HepG2 (cell line): ENCODE results near the gene USP7. TPM values are rescaled to one million over a fixed set of nuclear protein-coding genes. Genes with fewer than 3 reads are reported as not detected.

ENCODE experiments used
- AGO2 ChIP-seq: fragments of 200-400 bp; formaldehyde crosslinking; optimal IDR thresholded peaks from 2 replicates; pipeline ENCODE3; 2017; ENCODE audit warnings: mild to moderate bottlenecking, low read depth, low read length, moderate library complexity
- AKAP8 ChIP-seq: sonication (generic); formaldehyde crosslinking; IDR thresholded peaks from 2 replicates; pipeline ENCODE4 v1.5.1; 2020; ENCODE audit warnings: mild to moderate bottlenecking, missing genetic modification reagents
- CTCF ChIP-seq: sonication (generic); formaldehyde crosslinking; IDR thresholded peaks from 2 replicates; pipeline ENCODE4 v1.5.0; 2020; ENCODE audit warnings: mild to moderate bottlenecking, missing genetic modification reagents, moderate library complexity
- E2F5 ChIP-seq: sonication (generic); formaldehyde crosslinking; conservative IDR thresholded peaks from 2 replicates; pipeline ENCODE4 v1.4.0; 2020; ENCODE audit warnings: missing genetic modification reagents
- ETV6 ChIP-seq: sonication (generic); formaldehyde crosslinking; conservative IDR thresholded peaks from 2 replicates; pipeline ENCODE4 v1.4.0; 2020; ENCODE audit warnings: missing genetic modification reagents
- EZH2 ChIP-seq: conservative IDR thresholded peaks from 2 replicates; pipeline ENCODE4 v1.6.1; 2012; ENCODE audit warnings: mild to moderate bottlenecking, low read depth, low read length, moderate library complexity
- FOXJ3 ChIP-seq: sonication (generic); formaldehyde crosslinking; IDR thresholded peaks from 2 replicates; pipeline ENCODE4 v1.4.0; 2020; ENCODE audit warnings: missing genetic modification reagents, mild to moderate bottlenecking, borderline replicate concordance
- FOXO1 ChIP-seq: sonication (generic); formaldehyde crosslinking; IDR thresholded peaks from 2 replicates; pipeline ENCODE4 v1.4.0; 2020; ENCODE audit warnings: missing genetic modification reagents
- HMGXB4 ChIP-seq, 2 experiments: sonication (generic) in 1 of 2; formaldehyde crosslinking in 1 of 2; IDR thresholded peaks; 2 replicates each; pipeline versions ENCODE4 v1.4.0 to v1.6.1; 2018 to 2020; ENCODE audit warnings: missing genetic modification reagents in 2 of 2, borderline replicate concordance in 1 of 2, low read depth in 1 of 2, mild to moderate bottlenecking in 1 of 2, missing biosample characterization in 1 of 2
- SMAD9 ChIP-seq: sonication (generic); formaldehyde crosslinking; IDR thresholded peaks from 2 replicates; pipeline ENCODE4 v1.5.1; 2020; ENCODE audit warnings: mild to moderate bottlenecking, missing genetic modification reagents
- THAP9 ChIP-seq: sonication (generic); formaldehyde crosslinking; IDR thresholded peaks from 2 replicates; pipeline ENCODE4; 2020; ENCODE audit warnings: missing genetic modification reagents, mild to moderate bottlenecking, borderline replicate concordance
- UBTF ChIP-seq: sonication (generic); formaldehyde crosslinking; IDR thresholded peaks from 2 replicates; pipeline ENCODE4 v1.4.0; 2020; ENCODE audit warnings: mild to moderate bottlenecking, missing genetic modification reagents
- ZNF337 ChIP-seq: sonication (generic); formaldehyde crosslinking; IDR thresholded peaks from 2 replicates; pipeline ENCODE4 v1.5.1; 2020; ENCODE audit warnings: missing genetic modification reagents, low read depth, mild to moderate bottlenecking, borderline replicate concordance
- ZNF350 ChIP-seq: sonication (generic); formaldehyde crosslinking; IDR thresholded peaks from 2 replicates; pipeline ENCODE4 v1.4.0; 2020; ENCODE audit warnings: mild to moderate bottlenecking, low read depth, missing genetic modification reagents, borderline replicate concordance
- ZNF580 ChIP-seq: IDR thresholded peaks from 2 replicates; pipeline ENCODE4 v1.6.1; 2016; ENCODE audit warnings: low read depth, borderline replicate concordance
- ZNF678 ChIP-seq: sonication (generic); formaldehyde crosslinking; IDR thresholded peaks from 2 replicates; pipeline ENCODE4 v1.4.0; 2020; ENCODE audit warnings: mild to moderate bottlenecking, missing genetic modification reagents
- polyA plus RNA-seq, 8 experiments: library from polyadenylated mRNA; depleted of rRNA in 3 of 8; stranded (reverse) in 7 of 8; unstranded in 1 of 8; fragments of >200 nt; fragmentation: Illumina TruSeq in 4 of 8; extraction: Trizol in 4 of 8; gene quantifications; 2 replicates each; pipeline versions ENCODE4 v1.2.1 to v1.2.3, GENCODE V29; 2011 to 2016; ENCODE audit warnings: low read depth in 4 of 8, missing spikeins in 1 of 8, mixed read lengths in 1 of 8; ENCODE audit not compliant: insufficient read depth in 1 of 8
- total RNA-seq, 5 experiments: library from RNA; depleted of rRNA; stranded (reverse); fragments of >200 nt; fragmentation: Illumina TruSeq; extraction: Trizol; gene quantifications; 2 replicates each; pipeline ENCODE4 v1.2.3, GENCODE V29; 2016; ENCODE audit warnings: low read depth in 1 of 5

Gene USP7
- total and polyA plus RNA-seq, 2 of the 13 experiments (the other 11 are each of a cell fraction or from before 2014, with no cell fraction given), result 52.5 to 173 TPM

GRCh38 chr16:8855051-8855786, 108.5 kb downstream of the USP7 start (continued):
- TF ChIP-seq THAP9 (CRISPR knock-in tag) (no peak), ETV6 (CRISPR knock-in tag) (0 out of 2 replicates have a peak, but pooled peaks have one; percentile 17), AGO2 (peak; percentile 67), FOXJ3 (CRISPR knock-in tag) (no peak), HMGXB4 (CRISPR knock-in tag; IDR thresholded peaks at IDR 0.05; ENCODE audit: borderline replicate concordance in 1 of 2, low read depth in 1 of 2) (no peak), ZNF580 (CRISPR knock-in tag) (peak; percentile 15; the same call in 1 of the 2 replicates), ZNF350 (CRISPR knock-in tag) (peak; percentile 11; the same call in 1 of the 2 replicates), SMAD9 (CRISPR knock-in tag) (no peak), FOXO1 (no peak), ZNF678 (CRISPR knock-in tag) (peak; percentile 11; the same call in 1 of the 2 replicates), ZNF337 (no peak), UBTF (CRISPR knock-in tag) (0 out of 2 replicates have a peak, but pooled peaks have one; percentile 18), E2F5 (no peak), CTCF (CRISPR knock-in tag) (peak; percentile 69), AKAP8 (CRISPR knock-in tag) (peak; percentile 10; the same call in 1 of the 2 replicates), EZH2 (no peak)
